K562 (cell line): ENCODE results near the gene CENPH. TPM values are rescaled to one million over a fixed set of nuclear protein-coding genes. Genes with fewer than 3 reads are reported as not detected.

Experiments
- ARID1B ChIP-seq: fragments of 450-650 bp; IDR thresholded peaks from 2 replicates; pipeline ENCODE4 v1.6.1; 2016; ENCODE audit warnings: antibody characterized with exemption, mild to moderate bottlenecking, inconsistent platforms
- EWSR1 ChIP-seq: fragments of 450-650 bp; IDR thresholded peaks from 2 replicates; pipeline ENCODE4 v1.6.1; 2018; ENCODE audit warnings: borderline replicate concordance, mild to moderate bottlenecking, low read depth, moderate library complexity; ENCODE audit not compliant: partially characterized antibody
- HNRNPH1 ChIP-seq: fragments of 200-400 bp; formaldehyde crosslinking; optimal IDR thresholded peaks from 2 replicates; pipeline ENCODE3; 2017; ENCODE audit warnings: low read depth, mild to moderate bottlenecking, low read length, moderate library complexity
- KDM1A ChIP-seq, 2 experiments: fragments of 450-650 bp; IDR thresholded peaks; 2 replicates each; pipeline ENCODE4 v1.6.1; 2016; ENCODE audit warnings: mild to moderate bottlenecking in 2 of 2
- KLF6 ChIP-seq: fragments of 250-450 bp; sonication (Bioruptor Pico); IDR thresholded peaks from 2 replicates; pipeline ENCODE4 v1.4.0; 2020; ENCODE audit warnings: mild to moderate bottlenecking, moderate library complexity, borderline replicate concordance
- MCM2 ChIP-seq: fragments of 450-650 bp; IDR thresholded peaks from 2 replicates; pipeline ENCODE4 v1.6.1; 2017; ENCODE audit warnings: low read depth, mild to moderate bottlenecking
- NCOA1 ChIP-seq: fragments of 450-650 bp; IDR thresholded peaks from 2 replicates; pipeline ENCODE4 v1.6.1; 2016; ENCODE audit warnings: low read depth
- NR2C1 ChIP-seq, 2 experiments: fragments of 450-650 bp; IDR thresholded peaks; 2 replicates each; pipeline ENCODE4 v1.6.1; 2017; ENCODE audit warnings: mild to moderate bottlenecking in 2 of 2, antibody characterized with exemption in 1 of 2, inconsistent platforms in 1 of 2, missing compliant biosample characterization in 1 of 2, missing genetic modification characterization in 1 of 2
- PTRF ChIP-seq: fragments of 450-650 bp; IDR thresholded peaks from 2 replicates; pipeline ENCODE4 v1.6.1; 2016; ENCODE audit warnings: mild to moderate bottlenecking, missing genetic modification characterization, missing compliant biosample characterization
- SRSF7 ChIP-seq: fragments of 200-400 bp; formaldehyde crosslinking; optimal IDR thresholded peaks from 2 replicates; pipeline ENCODE3; 2017; ENCODE audit warnings: mild to moderate bottlenecking, low read depth, low read length
- ZFPM2 ChIP-seq: fragments of 250-450 bp; sonication (Bioruptor Pico); IDR thresholded peaks from 2 replicates; pipeline ENCODE4 v1.5.1; 2022; ENCODE audit warnings: mild to moderate bottlenecking
- ZNF668 ChIP-seq: fragments of 250-450 bp; sonication (Bioruptor Pico); IDR thresholded peaks from 2 replicates; pipeline ENCODE4 v1.8.0; 2022; ENCODE audit warnings: mild to moderate bottlenecking, inconsistent platforms
- polyA plus RNA-seq, 8 experiments: library from polyadenylated mRNA; depleted of rRNA in 4 of 8; stranded (reverse) in 5 of 8; unstranded in 3 of 8; fragments of >200 nt; fragmentation: Nextera tagmentation in 2 of 8; fragmentation: Illumina TruSeq in 1 of 8; extraction: Ambion mirVana in 2 of 8; extraction: Trizol in 1 of 8; gene quantifications; 2 replicates each; pipeline versions ENCODE4 v1.2.1 to v1.2.3, GENCODE V29; 2011 to 2014; ENCODE audit warnings: inconsistent platforms in 1 of 8, missing spikeins in 1 of 8
- total RNA-seq, 7 experiments: library from RNA; depleted of rRNA in 6 of 7; stranded (reverse); fragments of >200 nt in 6 of 7; fragmentation: Illumina TruSeq in 2 of 7; extraction: Trizol in 2 of 7; gene quantifications; 2 replicates each; pipeline versions ENCODE4 v1.2.1 to v1.2.3, GENCODE V29; 2011 to 2021; ENCODE audit warnings: low replicate concordance in 1 of 7
- TF ChIP-seq, protein P1 (sequence below): conservative IDR thresholded peaks from 2 replicates; pipeline ENCODE4 v1.6.1; 2011; ENCODE audit warnings: low read depth, mild to moderate bottlenecking, low read length; ENCODE audit not compliant: control insufficient read depth
- TF ChIP-seq, protein P2 (sequence below): fragments of 450-650 bp; IDR thresholded peaks from one replicate; pipeline ENCODE4 v1.6.1; 2018; ENCODE audit warnings: mild to moderate bottlenecking, moderate library complexity; ENCODE audit not compliant: partially characterized antibody
- TF ChIP-seq, protein P3 (sequence below), 2 experiments: fragments of 450-650 bp in 1 of 2; sonication (generic) in 1 of 2; formaldehyde crosslinking in 1 of 2; IDR thresholded peaks; 2 replicates each; pipeline versions ENCODE4 v1.7.1 to v1.9.0; 2016 to 2022; ENCODE audit warnings: inconsistent platforms in 1 of 2, mild to moderate bottlenecking in 1 of 2, missing genetic modification reagents in 1 of 2

The CENPH gene
- total and polyA plus RNA-seq, 9 of the 15 experiments (the other 6 are each of a cell fraction or from before 2014, with no cell fraction given): 10.5 to 124 (median 74.9) TPM

DNA sequence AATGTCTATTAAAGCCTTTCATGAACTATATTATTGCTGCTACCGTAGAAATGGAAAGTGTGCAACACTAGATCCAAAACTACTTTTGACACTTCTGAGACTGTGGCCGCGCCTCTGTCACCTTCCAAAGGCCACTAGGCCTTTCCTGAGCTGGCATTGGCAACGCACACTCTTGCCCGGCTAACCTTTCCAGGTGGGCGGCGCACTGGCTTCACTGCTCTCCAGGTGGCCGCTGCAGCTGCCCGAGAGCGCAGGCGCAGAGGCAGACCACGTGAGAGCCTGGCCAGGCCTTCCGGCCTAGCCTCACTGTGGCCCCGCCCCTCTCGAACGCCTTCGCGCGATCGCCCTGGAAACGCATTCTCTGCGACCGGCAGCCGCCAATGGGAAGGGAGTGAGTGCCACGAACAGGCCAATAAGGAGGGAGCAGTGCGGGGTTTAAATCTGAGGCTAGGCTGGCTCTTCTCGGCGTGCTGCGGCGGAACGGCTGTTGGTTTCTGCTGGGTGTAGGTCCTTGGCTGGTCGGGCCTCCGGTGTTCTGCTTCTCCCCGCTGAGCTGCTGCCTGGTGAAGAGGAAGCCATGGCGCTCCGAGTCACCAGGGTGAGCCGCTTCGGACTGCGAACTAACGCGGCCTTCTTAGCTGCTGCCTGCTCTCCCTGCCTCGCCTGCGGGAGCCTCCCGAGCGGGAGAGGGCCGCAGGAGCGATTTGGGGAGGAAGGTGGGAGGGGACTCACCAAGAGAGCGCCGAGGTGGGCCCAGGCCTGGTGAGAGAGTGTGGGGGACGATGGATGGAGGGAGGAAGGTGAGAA lies 22.5 kb upstream of the CENPH start, which contains the start of gene CCNB1 (continued):
- TF ChIP-seq SRSF7: no peak
- TF ChIP-seq ARID1B: no peak
- TF ChIP-seq EWSR1: no peak
- TF ChIP-seq, protein P1, sequence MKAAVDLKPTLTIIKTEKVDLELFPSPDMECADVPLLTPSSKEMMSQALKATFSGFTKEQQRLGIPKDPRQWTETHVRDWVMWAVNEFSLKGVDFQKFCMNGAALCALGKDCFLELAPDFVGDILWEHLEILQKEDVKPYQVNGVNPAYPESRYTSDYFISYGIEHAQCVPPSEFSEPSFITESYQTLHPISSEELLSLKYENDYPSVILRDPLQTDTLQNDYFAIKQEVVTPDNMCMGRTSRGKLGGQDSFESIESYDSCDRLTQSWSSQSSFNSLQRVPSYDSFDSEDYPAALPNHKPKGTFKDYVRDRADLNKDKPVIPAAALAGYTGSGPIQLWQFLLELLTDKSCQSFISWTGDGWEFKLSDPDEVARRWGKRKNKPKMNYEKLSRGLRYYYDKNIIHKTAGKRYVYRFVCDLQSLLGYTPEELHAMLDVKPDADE: peak; percentile 73; the same call in 1 of the 2 replicates
- no peak for TF ChIP-seq MCM2
- no peak for TF ChIP-seq NR2C1 (IDR thresholded peaks at IDR 0.05)
- TF ChIP-seq NR2C1 (tag; IDR thresholded peaks at IDR 0.05): no peak
- TF ChIP-seq, protein P2, sequence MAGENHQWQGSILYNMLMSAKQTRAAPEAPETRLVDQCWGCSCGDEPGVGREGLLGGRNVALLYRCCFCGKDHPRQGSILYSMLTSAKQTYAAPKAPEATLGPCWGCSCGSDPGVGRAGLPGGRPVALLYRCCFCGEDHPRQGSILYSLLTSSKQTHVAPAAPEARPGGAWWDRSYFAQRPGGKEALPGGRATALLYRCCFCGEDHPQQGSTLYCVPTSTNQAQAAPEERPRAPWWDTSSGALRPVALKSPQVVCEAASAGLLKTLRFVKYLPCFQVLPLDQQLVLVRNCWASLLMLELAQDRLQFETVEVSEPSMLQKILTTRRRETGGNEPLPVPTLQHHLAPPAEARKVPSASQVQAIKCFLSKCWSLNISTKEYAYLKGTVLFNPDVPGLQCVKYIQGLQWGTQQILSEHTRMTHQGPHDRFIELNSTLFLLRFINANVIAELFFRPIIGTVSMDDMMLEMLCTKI: no peak
- TF ChIP-seq HNRNPH1: no peak
- TF ChIP-seq PTRF (tag): no peak
- TF ChIP-seq NCOA1: no peak
- no peak for TF ChIP-seq ZNF668 (CRISPR knock-in tag)
- TF ChIP-seq, protein P3, sequence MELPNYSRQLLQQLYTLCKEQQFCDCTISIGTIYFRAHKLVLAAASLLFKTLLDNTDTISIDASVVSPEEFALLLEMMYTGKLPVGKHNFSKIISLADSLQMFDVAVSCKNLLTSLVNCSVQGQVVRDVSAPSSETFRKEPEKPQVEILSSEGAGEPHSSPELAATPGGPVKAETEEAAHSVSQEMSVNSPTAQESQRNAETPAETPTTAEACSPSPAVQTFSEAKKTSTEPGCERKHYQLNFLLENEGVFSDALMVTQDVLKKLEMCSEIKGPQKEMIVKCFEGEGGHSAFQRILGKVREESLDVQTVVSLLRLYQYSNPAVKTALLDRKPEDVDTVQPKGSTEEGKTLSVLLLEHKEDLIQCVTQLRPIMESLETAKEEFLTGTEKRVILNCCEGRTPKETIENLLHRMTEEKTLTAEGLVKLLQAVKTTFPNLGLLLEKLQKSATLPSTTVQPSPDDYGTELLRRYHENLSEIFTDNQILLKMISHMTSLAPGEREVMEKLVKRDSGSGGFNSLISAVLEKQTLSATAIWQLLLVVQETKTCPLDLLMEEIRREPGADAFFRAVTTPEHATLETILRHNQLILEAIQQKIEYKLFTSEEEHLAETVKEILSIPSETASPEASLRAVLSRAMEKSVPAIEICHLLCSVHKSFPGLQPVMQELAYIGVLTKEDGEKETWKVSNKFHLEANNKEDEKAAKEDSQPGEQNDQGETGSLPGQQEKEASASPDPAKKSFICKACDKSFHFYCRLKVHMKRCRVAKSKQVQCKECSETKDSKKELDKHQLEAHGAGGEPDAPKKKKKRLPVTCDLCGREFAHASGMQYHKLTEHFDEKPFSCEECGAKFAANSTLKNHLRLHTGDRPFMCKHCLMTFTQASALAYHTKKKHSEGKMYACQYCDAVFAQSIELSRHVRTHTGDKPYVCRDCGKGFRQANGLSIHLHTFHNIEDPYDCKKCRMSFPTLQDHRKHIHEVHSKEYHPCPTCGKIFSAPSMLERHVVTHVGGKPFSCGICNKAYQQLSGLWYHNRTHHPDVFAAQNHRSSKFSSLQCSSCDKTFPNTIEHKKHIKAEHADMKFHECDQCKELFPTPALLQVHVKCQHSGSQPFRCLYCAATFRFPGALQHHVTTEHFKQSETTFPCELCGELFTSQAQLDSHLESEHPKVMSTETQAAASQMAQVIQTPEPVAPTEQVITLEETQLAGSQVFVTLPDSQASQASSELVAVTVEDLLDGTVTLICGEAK (IDR thresholded peaks at IDR 0.05): peak; percentile 48; the same call in 1 of the 2 replicates
- TF ChIP-seq, protein P3 (CRISPR knock-in tag; IDR thresholded peaks at IDR 0.05): no peak
- TF ChIP-seq ZFPM2 (CRISPR knock-in tag): no peak
- no peak for TF ChIP-seq KDM1A (IDR thresholded peaks at IDR 0.05)
- no peak for TF ChIP-seq KLF6
